Fibroblast of peridontal ligament (primary cell): ENCODE data around the gene ROBO4.

Experiments used
- DNase-seq: peaks from one replicate; pipeline ENCODE4 v3.0.0-alpha.2; 2010; ENCODE audit errors: extremely low read depth

Gene ROBO4

GRCh38 chr11:124889191-124890091 is 8.2 kb downstream of the ROBO4 start:
- no peak for DNase-seq

GRCh38 chr11:124887667-124888013 is 10.0 kb downstream of the ROBO4 start:
- no peak for DNase-seq

- no peak for DNase-seq
Measured at GRCh38 chr11:124886978-124887666, 10.5 kb downstream of the ROBO4 start.

- DNase-seq, result no peak
Measured at GRCh38 chr11:124886476-124886875, 11.2 kb downstream of the ROBO4 start.

- no peak for DNase-seq
Measured at GRCh38 chr11:124884869-124885479, 12.7 kb downstream of the ROBO4 start.

- DNase-seq, result no peak
Measured at GRCh38 chr11:124884340-124884739, 13.3 kb downstream of the ROBO4 start.

GRCh38 chr11:124882339-124883071 is 15.2 kb downstream of the ROBO4 start:
- DNase-seq, result peak; percentile 30

GRCh38 chr11:124880958-124881357 is 16.7 kb downstream of the ROBO4 start:
- no peak for DNase-seq

GRCh38 chr11:124880290-124880611 is 17.4 kb downstream of the ROBO4 start:
- DNase-seq, result no peak

- DNase-seq, result no peak
Measured at GRCh38 chr11:124879493-124880289, 18.0 kb downstream of the ROBO4 start.

GRCh38 chr11:124878759-124879492 is 18.7 kb downstream of the ROBO4 start:
- no peak for DNase-seq

- DNase-seq, result no peak
Measured at GRCh38 chr11:124877910-124878758, 19.5 kb downstream of the ROBO4 start.

GRCh38 chr11:124877631-124877909 is 20.1 kb downstream of the ROBO4 start:
- no peak for DNase-seq

GRCh38 chr11:124876818-124877630 is 20.6 kb downstream of the ROBO4 start:
- no peak for DNase-seq

- DNase-seq, result peak; percentile 95
Measured at GRCh38 chr11:124875943-124876817, 21.5 kb downstream of the ROBO4 start.

- DNase-seq, result no peak
Measured at GRCh38 chr11:124875401-124875800, 22.3 kb downstream of the ROBO4 start.

- DNase-seq, result no peak
Measured at GRCh38 chr11:124874571-124875255, 23.0 kb downstream of the ROBO4 start.
